ENCODE results near the gene LMNB1.
"Not testable (repeated sequence)": the region's sequence is repeated elsewhere in the genome, so short reads cannot be mapped to it uniquely, and the experiment has no call there.

The LMNB1 gene

DNA sequence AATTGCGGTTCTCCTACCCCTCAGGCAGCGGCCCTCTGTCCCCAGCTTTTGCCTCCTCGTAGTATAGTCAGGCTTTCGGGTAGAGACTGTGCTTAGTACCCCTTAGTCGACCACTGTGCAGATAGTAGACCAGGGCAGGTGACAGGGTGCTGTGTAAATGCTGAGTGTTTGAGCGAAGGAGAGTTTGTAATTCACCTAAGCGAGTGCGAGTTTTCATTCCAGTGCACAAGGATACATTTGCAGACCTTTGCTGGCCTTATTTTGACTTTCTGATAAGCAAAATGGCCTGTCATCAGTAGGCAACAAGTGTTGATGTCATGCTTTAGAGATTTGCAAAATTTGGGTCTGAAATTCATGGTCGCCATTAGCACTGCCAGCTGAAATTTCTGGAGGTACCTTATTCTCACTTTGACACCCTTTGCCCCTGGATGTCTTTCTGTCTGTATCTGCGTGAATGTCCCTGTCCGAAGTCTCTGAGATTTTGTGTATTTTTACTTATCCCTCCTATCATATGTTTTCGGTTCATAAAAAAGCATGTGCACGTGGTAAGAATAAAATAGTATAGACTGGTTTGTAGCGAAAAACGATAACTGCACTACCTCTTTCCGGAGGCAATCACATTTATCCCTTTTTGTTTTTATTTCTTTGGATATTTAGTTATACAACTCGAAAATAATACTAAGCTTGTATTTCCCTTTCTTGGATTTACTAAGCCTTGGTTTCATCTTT, 1.9 kb downstream of the LMNB1 start:
- in situ Hi-C loops (cut with MboI; ENCODE audit: low sequenced_read_pairs) = no loop called here

DNA sequence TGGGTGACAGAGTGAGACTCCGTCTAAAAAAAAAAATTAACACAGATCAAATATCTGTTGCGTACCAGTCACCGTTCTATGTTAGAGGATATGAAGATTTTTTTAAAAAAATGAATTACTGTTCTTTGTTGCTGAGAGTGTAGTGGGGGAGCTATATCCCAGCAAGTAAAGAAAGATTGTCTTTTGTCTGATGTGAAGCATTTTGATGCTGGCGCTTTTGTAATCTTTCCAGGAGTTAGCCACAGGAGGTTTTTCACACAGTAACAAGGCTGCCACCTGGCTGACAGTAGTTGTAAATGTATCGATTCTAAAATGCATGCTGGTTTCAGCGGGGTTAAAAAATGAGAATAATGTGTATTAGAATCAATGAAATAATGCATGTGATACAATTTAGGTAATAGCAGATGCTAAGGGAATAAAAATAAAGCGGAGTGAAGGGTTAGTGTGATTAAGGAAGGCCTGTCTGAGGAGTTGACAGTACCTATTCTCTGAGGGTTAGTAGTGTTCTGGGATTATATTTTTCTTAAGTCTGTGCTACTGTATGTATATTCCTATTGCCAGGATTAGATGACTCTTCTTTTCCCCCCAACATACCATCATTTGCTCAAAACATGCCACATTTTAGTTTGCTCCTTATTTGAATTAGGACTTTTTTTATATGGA, 3.4 kb downstream of the LMNB1 start:
- in situ Hi-C loops (cut with MboI; ENCODE audit: low sequenced_read_pairs) = no loop called here

DNA sequence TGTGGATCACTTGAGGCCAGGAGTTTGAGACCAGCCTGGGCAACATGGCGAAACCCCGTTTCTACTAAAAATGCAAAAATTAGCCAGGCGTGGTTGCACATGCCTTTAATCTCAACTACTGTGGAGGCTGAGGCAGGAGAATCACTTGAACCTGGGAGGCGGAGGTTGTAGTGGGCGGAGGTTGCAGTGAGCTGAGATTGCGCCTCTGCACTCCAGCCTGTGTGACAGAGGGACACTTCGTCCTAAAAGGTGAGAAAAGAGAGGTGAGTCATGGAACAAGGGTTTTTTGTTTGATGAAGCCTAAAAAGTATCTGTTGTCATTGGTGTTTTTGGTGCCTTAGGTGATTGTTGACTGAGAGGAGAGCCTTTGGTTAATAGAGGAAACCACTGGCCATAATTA, 11.5 kb downstream of the LMNB1 start:
- in situ Hi-C loops (cut with MboI; ENCODE audit: low sequenced_read_pairs) = not testable (repeated sequence)

DNA sequence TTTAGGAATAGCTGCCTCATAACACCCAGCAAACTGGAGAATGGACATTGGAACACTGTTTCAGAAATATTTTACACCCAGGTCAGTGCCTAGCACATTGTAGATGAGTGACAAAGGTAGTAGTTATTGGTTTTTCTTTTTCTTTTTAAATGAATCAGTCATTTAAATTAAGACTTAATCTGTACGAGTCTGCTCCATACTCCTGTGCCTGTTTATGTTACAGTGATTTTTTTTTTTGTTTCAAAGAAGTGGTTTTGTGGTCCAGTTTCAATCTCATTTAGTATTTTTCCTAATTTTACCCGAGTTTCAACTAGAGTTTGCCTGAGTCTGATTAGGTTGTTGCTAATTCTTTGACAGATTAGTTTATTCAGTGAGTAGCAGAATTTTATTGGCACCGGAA, 16.2 kb downstream of the LMNB1 start:
- in situ Hi-C loops (cut with MboI; ENCODE audit: low sequenced_read_pairs) = no loop called here

DNA sequence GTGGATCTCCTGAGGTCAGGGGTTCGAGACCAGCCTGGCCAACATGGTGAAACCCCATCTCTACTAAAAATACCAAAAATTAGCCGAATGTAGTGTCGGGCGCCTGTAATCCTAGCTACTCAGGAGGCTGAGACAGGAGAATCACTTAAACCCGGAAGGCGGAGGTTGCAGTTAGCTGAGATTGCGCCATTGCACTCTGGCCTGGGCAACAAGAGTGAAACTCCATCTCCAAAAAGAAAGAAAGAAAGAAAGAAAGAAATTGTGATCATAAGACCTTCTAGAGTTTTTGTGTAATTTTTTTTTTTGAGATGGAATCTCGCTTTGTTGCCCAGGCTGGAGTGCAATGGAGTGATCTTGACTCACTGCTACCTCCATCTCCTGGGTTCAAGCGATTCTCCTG, 16.7 kb downstream of the LMNB1 start:
- in situ Hi-C loops (cut with MboI; ENCODE audit: low sequenced_read_pairs) = not testable (repeated sequence)

GRCh38 chr5:126794157-126794828, 17.4 kb downstream of the LMNB1 start:
- in situ Hi-C loops (cut with MboI; ENCODE audit: low sequenced_read_pairs) = no loop called here

DNA sequence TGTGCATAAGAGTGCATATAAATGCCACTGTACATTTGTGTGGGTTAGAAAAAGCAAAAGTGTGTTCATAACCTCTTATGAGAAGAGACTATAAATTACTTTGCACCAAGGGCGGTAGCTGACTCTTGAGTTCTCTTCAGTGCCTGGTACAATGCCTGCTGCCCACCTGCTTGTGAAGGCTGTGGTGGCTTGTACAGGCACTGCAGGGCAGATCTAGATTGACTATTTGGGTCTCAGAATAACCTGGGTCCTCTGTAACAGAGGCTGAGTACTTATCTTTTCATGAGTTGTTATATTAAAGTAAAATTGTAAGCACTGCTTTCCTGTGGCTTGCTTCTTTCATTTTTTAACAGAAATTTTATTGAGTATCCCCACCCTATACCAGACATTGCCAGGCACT, 22.8 kb downstream of the LMNB1 start:
- in situ Hi-C loops (cut with MboI; ENCODE audit: low sequenced_read_pairs) = no loop called here

- in situ Hi-C loops (cut with MboI; ENCODE audit: low sequenced_read_pairs) = no loop called here
Observed at GRCh38 chr5:126801174-126801991, 24.4 kb downstream of the LMNB1 start.

- in situ Hi-C loops (cut with MboI; ENCODE audit: low sequenced_read_pairs) = no loop called here
Observed at GRCh38 chr5:126801992-126802294, 25.0 kb downstream of the LMNB1 start.

DNA sequence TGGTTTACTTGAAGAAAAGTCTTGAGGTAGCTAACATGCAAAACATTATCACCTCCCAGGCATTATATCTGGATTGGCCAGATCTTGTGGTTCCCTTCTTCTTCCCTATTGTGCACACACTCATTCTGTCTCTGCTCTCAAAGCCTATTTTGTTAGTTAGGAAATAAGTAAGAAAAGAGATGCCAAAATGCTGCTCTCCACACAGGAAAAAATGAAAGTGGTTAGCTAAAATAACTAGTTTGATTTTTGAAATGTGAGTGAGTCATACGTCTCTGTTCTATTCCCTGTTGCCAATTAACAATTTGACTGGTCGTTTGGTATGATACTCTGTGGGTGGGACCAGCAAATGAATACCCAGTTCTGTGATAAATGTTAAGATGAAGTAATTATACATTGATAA, 28.1 kb downstream of the LMNB1 start:
- in situ Hi-C loops (cut with MboI; ENCODE audit: low sequenced_read_pairs) = no loop called here

- in situ Hi-C loops (cut with MboI; ENCODE audit: low sequenced_read_pairs) = no loop called here
Observed at GRCh38 chr5:126808521-126808988, 31.6 kb downstream of the LMNB1 start.

DNA sequence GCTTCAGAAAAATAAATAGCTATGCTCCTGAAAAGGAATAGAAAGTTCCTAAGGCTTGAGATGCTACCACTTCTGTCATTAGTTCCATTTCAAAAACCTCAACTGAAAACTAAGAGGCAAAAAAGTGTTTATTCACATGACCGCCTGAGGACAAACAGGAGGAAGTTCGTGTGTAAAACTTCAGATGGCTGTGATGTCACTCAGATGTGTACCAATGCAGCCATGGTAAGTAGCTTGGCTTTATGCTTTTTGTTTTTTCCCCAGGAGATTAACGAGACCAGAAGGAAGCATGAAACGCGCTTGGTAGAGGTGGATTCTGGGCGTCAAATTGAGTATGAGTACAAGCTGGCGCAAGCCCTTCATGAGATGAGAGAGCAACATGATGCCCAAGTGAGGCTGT, 33.0 kb downstream of the LMNB1 start:
- in situ Hi-C loops (cut with MboI; ENCODE audit: low sequenced_read_pairs) = no loop called here

GRCh38 chr5:126810596-126811380, 33.9 kb downstream of the LMNB1 start:
- in situ Hi-C loops (cut with MboI; ENCODE audit: low sequenced_read_pairs) = no loop called here

- in situ Hi-C loops (cut with MboI; ENCODE audit: low sequenced_read_pairs) = no loop called here
Observed at GRCh38 chr5:126811515-126812198, 34.7 kb downstream of the LMNB1 start.

DNA sequence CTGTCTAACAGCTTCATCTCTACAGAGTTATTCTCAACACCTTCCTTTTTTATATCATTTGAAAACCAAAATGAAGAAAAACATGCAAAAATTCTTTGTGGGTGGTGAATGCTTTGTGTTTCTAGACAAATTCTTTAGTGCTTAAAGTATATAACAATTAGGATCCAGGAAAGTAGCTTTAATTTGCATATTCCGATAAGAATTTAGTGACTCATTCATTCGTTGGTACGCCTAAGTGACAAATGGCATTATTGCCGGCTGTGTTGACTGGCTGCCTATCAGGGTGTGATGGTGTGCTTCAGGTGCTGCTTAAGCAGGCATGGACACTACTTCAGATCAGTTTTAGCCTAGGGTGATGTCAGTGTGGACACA, 35.2 kb downstream of the LMNB1 start:
- in situ Hi-C loops (cut with MboI; ENCODE audit: low sequenced_read_pairs) = no loop called here

DNA sequence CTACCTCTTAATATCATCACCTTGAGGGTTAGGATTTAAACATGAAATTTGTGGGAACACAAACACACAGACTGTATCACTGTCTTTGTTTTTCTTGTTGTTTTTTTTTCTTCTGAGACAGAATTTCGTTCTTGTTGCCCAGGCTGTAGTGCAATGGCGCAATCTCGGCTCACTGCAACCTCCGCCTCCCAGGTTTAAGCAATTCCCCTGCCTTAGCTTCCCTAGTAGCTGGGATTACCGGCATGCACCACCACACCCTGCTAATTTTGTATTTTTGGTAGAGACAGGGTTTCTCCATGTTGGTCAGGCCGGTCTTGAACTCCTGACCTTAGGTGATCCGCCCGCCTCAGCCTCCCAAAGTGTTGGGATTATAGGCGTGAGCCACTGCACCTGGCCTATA, 36.9 kb downstream of the LMNB1 start:
- in situ Hi-C loops (cut with MboI; ENCODE audit: low sequenced_read_pairs) = not testable (repeated sequence)

GRCh38 chr5:126814721-126815404, 37.9 kb downstream of the LMNB1 start:
- in situ Hi-C loops (cut with MboI; ENCODE audit: low sequenced_read_pairs) = no loop called here

DNA sequence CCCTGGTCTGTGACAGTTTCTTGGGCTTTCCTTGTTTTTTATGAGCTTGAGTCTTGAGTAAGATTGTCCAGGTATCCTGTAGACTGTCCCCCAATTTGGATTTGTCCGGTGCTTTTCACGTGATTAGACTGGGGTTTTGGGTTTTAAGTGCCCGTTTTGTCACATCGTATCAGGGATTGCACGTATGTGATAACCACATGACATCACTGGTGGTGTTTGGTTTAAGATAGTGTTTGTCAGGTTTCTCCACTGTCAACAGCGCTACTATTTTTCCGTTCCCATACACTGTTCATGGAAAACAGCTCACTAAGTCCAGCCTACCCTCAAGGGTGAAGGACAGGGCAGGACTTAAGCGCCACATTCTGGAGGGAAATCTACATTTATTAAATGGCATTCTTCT, 39.7 kb downstream of the LMNB1 start:
- in situ Hi-C loops (cut with MboI; ENCODE audit: low sequenced_read_pairs) = no loop called here

- in situ Hi-C loops (cut with MboI; ENCODE audit: low sequenced_read_pairs) = no loop called here
Observed at GRCh38 chr5:126818736-126819135, 41.8 kb downstream of the LMNB1 start.

DNA sequence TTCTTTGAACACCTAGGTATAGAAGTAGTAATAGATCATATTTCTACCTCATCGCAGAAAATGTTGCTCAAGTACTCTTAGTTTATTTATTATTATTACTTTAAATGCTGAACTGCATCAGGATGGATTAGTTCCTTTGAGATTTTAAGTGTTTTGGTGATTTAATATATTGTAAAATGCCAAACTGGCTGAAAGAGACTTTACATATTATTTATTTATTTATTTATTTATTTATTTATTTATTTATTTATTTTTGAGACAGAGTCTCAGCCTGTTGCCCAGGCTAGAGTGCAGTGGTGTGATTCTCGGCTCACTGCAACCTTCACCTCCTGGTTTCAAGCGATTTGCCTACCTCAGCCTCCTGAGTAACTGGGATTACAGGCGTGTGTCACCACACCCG, 42.3 kb downstream of the LMNB1 start:
- in situ Hi-C loops (cut with MboI; ENCODE audit: low sequenced_read_pairs) = no loop called here
